Upper lobe of left lung (tissue), 6 donors: Measurements from ENCODE around the gene SORCS1. TPM values are rescaled to one million over a fixed set of nuclear protein-coding genes. Genes with fewer than 3 reads are reported as not detected.

Experiments used
- ATAC-seq, 2 donors: fragments of 200-7000 bp; cut with Tn5 transposase; one replicate each; pipeline ENCODE4 v1.9.1; 2022; ENCODE audit warnings: mild to moderate bottlenecking in 2 of 2, moderate library complexity in 2 of 2; ENCODE audit not compliant: low FRiP score in 2 of 2
- DNase-seq, 2 donors: peaks; one replicate each; pipeline ENCODE4 v3.0.0-alpha.2; 2019 to 2020
- H3K27ac ChIP-seq, 4 donors: fragments of 200-600 bp; sonication (generic); one replicate each; pipeline ENCODE4 v1.5.1; 2016 to 2019
- H3K27me3 ChIP-seq, 4 donors: fragments of 200-600 bp; sonication (generic); one replicate each; pipeline ENCODE4 v1.5.1; 2017 to 2019
- H3K36me3 ChIP-seq, 4 donors: fragments of 200-600 bp; sonication (generic); one replicate each; pipeline ENCODE4 v1.5.1; 2016 to 2019
- H3K4me1 ChIP-seq, 4 donors: fragments of 200-600 bp; sonication (generic); one replicate each; pipeline ENCODE4 v1.5.1; 2018 to 2019
- H3K4me3 ChIP-seq, 4 donors: fragments of 200-600 bp; sonication (generic); one replicate each; pipeline ENCODE4 v1.5.1; 2017 to 2019; ENCODE audit warnings: mild to moderate bottlenecking in 2 of 4, moderate library complexity in 1 of 4
- H3K9me3 ChIP-seq, 4 donors: fragments of 200-600 bp; sonication (generic); one replicate each; pipeline ENCODE4 v1.5.1; 2018 to 2019
- CTCF ChIP-seq, 6 experiments: fragments of 450-650 bp in 4 of 6; fragments of 200-600 bp in 2 of 6; sonication (generic) in 2 of 6; IDR thresholded peaks; one replicate each; pipeline ENCODE4 v1.5.1; 2016 to 2019; ENCODE audit warnings: antibody characterized with exemption in 6 of 6
- EP300 ChIP-seq, 4 donors: sonication (generic); formaldehyde crosslinking; IDR thresholded peaks; one replicate each; pipeline ENCODE4 v1.5.1; 2017; ENCODE audit warnings: antibody characterized with exemption in 4 of 4, control low read depth in 2 of 4
- POLR2A ChIP-seq, 4 donors: fragments of 450-650 bp; IDR thresholded peaks; one replicate each; pipeline ENCODE4 v1.5.1; 2016 to 2017; ENCODE audit warnings: antibody characterized with exemption in 4 of 4, mild to moderate bottlenecking in 2 of 4
- POLR2AphosphoS5 ChIP-seq, 2 donors: sonication (generic); formaldehyde crosslinking; IDR thresholded peaks; one replicate each; pipeline ENCODE4 v1.5.1; 2017; ENCODE audit warnings: antibody characterized with exemption in 2 of 2
- WGBS, 2 donors: methylation state at CpG; one replicate each; pipeline ENCODE4 v1.1.5; 2017 to 2018; 5-methylcytosine and 5-hydroxymethylcytosine counted together
- total RNA-seq, 6 donors: library from RNA; depleted of rRNA in 4 of 6; stranded (reverse); fragments of >200 nt in 4 of 6; gene quantifications; one replicate each; pipeline versions ENCODE4 v1.1.0 to v1.2.1, GENCODE V29; 2016 to 2021
- donor health status: DM: no; HTN: no; CAD: no; lungs with moderate emphysema.
- donor health status: DM: no; HTN: yes; CAD: no; lungs with severe emphysema.

Gene SORCS1
- total RNA-seq, 6 donors from 2014 or later, result 0.10 to 0.77 (median 0.10) TPM; not detected in 3

- DNase-seq, result no peak
- TF ChIP-seq CTCF (IDR thresholded peaks at IDR 0.05) (no peak), POLR2AphosphoS5 (IDR thresholded peaks at IDR 0.05) (no peak), EP300 (IDR thresholded peaks at IDR 0.05) (no peak), POLR2A (IDR thresholded peaks at IDR 0.05) (no peak)
- ATAC-seq, result no peak
- H3K27ac ChIP-seq, result no peak overlapping the region
- no peaks in the 10 kb centered on the region for H3K36me3 ChIP-seq
- H3K4me1 ChIP-seq, result no peaks in the 10 kb centered on the region
- H3K27me3 ChIP-seq, result no peaks in the 10 kb centered on the region
- no peaks in the 10 kb centered on the region for H3K9me3 ChIP-seq
- no peak overlapping the region for H3K4me3 ChIP-seq
- 81 to 100% methylated on average over 1 of the region's 1 CpG for WGBS, 2 donors
These were observed 437.3 kb downstream of the SORCS1 start for GRCh38 chr10:106727170-106727569.

GRCh38 chr10:106722524-106722923 lies 442.0 kb downstream of the SORCS1 start:
- whole genome bisulfite sequencing, 2 donors, result 81 to 85% methylated on average over 2 of the region's 2 CpGs
- ATAC-seq (no peak), DNase-seq (no peak)

GRCh38 chr10:106720683-106721082 lies 443.8 kb downstream of the SORCS1 start:
- Histone ChIP-seq H3K27me3 (no peaks in the 10 kb centered on the region), H3K4me3 (no peak overlapping the region), H3K36me3 (no peaks in the 10 kb centered on the region), H3K27ac (no peak overlapping the region), H3K9me3 (no peaks in the 10 kb centered on the region), H3K4me1 (no peaks in the 10 kb centered on the region)
- WGBS, 2 donors, result 49 to 66% methylated on average over 2 of the region's 2 CpGs
- DNase-seq (no peak), ATAC-seq (no peak)
- TF ChIP-seq EP300 (IDR thresholded peaks at IDR 0.05) (no peak), CTCF (IDR thresholded peaks at IDR 0.05) (no peak), POLR2A (IDR thresholded peaks at IDR 0.05) (no peak), POLR2AphosphoS5 (IDR thresholded peaks at IDR 0.05) (no peak)

More at GRCh38 chr10:106722524-106722923, 442.0 kb downstream of the SORCS1 start:
- H3K36me3 ChIP-seq, result no peaks in the 10 kb centered on the region
- H3K4me1 ChIP-seq, result no peaks in the 10 kb centered on the region
- H3K9me3 ChIP-seq, result no peaks in the 10 kb centered on the region
- TF ChIP-seq POLR2A (IDR thresholded peaks at IDR 0.05) (no peak), POLR2AphosphoS5 (IDR thresholded peaks at IDR 0.05) (no peak), EP300 (IDR thresholded peaks at IDR 0.05) (no peak), CTCF (IDR thresholded peaks at IDR 0.05) (no peak)
- no peaks in the 10 kb centered on the region for H3K27me3 ChIP-seq
- no peak overlapping the region for H3K27ac ChIP-seq
- H3K4me3 ChIP-seq, result no peak overlapping the region

GRCh38 chr10:106716381-106716780 lies 448.1 kb downstream of the SORCS1 start:
- DNase-seq (no peak), ATAC-seq (no peak)
- TF ChIP-seq CTCF (IDR thresholded peaks at IDR 0.05), result no peak
- Histone ChIP-seq H3K36me3 (no peaks in the 10 kb centered on the region), H3K4me3 (no peak overlapping the region), H3K27me3 (no peaks in the 10 kb centered on the region), H3K27ac (no peak overlapping the region), H3K4me1 (no peaks in the 10 kb centered on the region), H3K9me3 (no peaks in the 10 kb centered on the region)
- 52 to 65% methylated on average over 1 of the region's 1 CpG for WGBS, 2 donors

GRCh38 chr10:106714734-106715555 lies 449.6 kb downstream of the SORCS1 start:
- ATAC-seq (no peak), DNase-seq (no peak)
- TF ChIP-seq POLR2A (IDR thresholded peaks at IDR 0.05) (no peak), POLR2AphosphoS5 (IDR thresholded peaks at IDR 0.05) (no peak), EP300 (IDR thresholded peaks at IDR 0.05) (no peak), CTCF (IDR thresholded peaks at IDR 0.05) (no peak)

More at GRCh38 chr10:106714734-106715555, 449.6 kb downstream of the SORCS1 start:
- no peaks in the 10 kb centered on the region for H3K36me3 ChIP-seq
- H3K4me1 ChIP-seq, result no peaks in the 10 kb centered on the region
- no peaks in the 10 kb centered on the region for H3K27me3 ChIP-seq
- no peak overlapping the region for H3K27ac ChIP-seq
- H3K4me3 ChIP-seq, result no peak overlapping the region
- H3K9me3 ChIP-seq, result no peaks in the 10 kb centered on the region
- WGBS, 2 donors, result 63 to 66% methylated on average over 6 of the region's 6 CpGs
